ENCODE measurements around the gene BORCS6. TPM values are rescaled to one million over a fixed set of nuclear protein-coding genes. Genes with fewer than 3 reads are reported as not detected.

BORCS6 gene
- total and polyA plus RNA-seq, 2 of the 4 experiments (the other 2 are of a cell fraction): 2.7 to 3.3 TPM

- ChIA-PET CTCF (no interaction called here), POLR2A (ENCODE audit: unreplicated experiment) (no interaction called here)
- Histone ChIP-seq H3K14ac (replicated peaks; ENCODE audit: low read depth, low read length) (no peak overlapping the region), H2BK15ac (ENCODE audit: low read depth, low read length) (no peak overlapping the region), H3K4me2 (ENCODE audit: low read depth, low read length) (no peak overlapping the region), H2AK5ac (ENCODE audit: low read depth, low read length) (no peak overlapping the region), H3K79me1 (ENCODE audit: low read depth in 1 of 2, low read length in 2 of 2) (peaks cover 3 to 8% of the 10 kb centered on the region in 2 experiments; a peak in 2 of 4 replicates), H3K4ac (ENCODE audit: low read depth, low read length) (no peak overlapping the region), H4K5ac (ENCODE audit: low read depth, low read length) (no peak overlapping the region), H3K36me3 (ENCODE audit: control insufficient read depth, insufficient read depth, low read length) (peaks cover 67% of the 10 kb centered on the region), H2BK5ac (ENCODE audit: low read depth, low read length, poor library complexity, severe bottlenecking) (no peak overlapping the region), H2BK120ac (ENCODE audit: low read depth, low read length) (no peak overlapping the region), H4K20me1 (ENCODE audit: insufficient read depth, low read length) (peaks cover 3% of the 10 kb centered on the region), H3K23ac (ENCODE audit: low read depth, low read length) (no peak overlapping the region), H4K8ac (ENCODE audit: low read depth in 2 of 2, low read length in 2 of 2) (no peak overlapping the region), H3K27me3 (ENCODE audit: control insufficient read depth, insufficient read depth, low read length) (no peaks in the 10 kb centered on the region), H3K9me3 (ENCODE audit: control insufficient read depth, insufficient read depth, low read length) (no peaks in the 10 kb centered on the region), H2AK9ac (replicated peaks; ENCODE audit: low read depth, low read length, poor library complexity) (no peak overlapping the region), H4K91ac (ENCODE audit: insufficient read depth, low read depth, low read length) (no peak overlapping the region), H2BK20ac (ENCODE audit: low read depth, low read length) (no peak overlapping the region), H2AFZ (replicated peaks; ENCODE audit: low read length, poor library complexity) (no peak overlapping the region), H3K4me3 (ENCODE audit: insufficient read depth, low read depth, low read length) (no peak overlapping the region), H3K18ac (ENCODE audit: low read depth, low read length) (no peak overlapping the region), H3K56ac (ENCODE audit: extremely low read depth, insufficient read depth, low read length) (no peak overlapping the region), H3K9me1 (ENCODE audit: insufficient read depth, low read length) (peaks cover 3% of the 10 kb centered on the region; the same call in 1 of the 2 replicates), H3K4me1 (ENCODE audit: control insufficient read depth, insufficient read depth, low read length) (peaks cover 3% of the 10 kb centered on the region), H3K9ac (ENCODE audit: low read depth, low read length) (no peak overlapping the region), H3K27ac (ENCODE audit: insufficient read depth, low read length) (no peak overlapping the region)
- intact Hi-C loops (cut with micrococcal nuclease): no loop called here
- in situ Hi-C loops (cut with MboI; ENCODE audit: low sequenced_read_pairs): no loop called here
- no peak for TF ChIP-seq MAZ (IDR thresholded peaks at IDR 0.05; ENCODE audit: borderline replicate concordance, low read depth, low read length)
- TF ChIP-seq MXI1 (IDR thresholded peaks at IDR 0.05; ENCODE audit: borderline replicate concordance, low read depth, low read length): no peak
- no peak for TF ChIP-seq CTCF (conservative IDR thresholded peaks at IDR 0.05; ENCODE audit: low read depth, low read length)
- no peak for TF ChIP-seq ELK1 (IDR thresholded peaks at IDR 0.05; ENCODE audit: borderline replicate concordance, low read depth, low read length)
- TF ChIP-seq POLR2A (IDR thresholded peaks at IDR 0.05; ENCODE audit: low read depth, low read length): no peak
- no peak for TF ChIP-seq RCOR1 (IDR thresholded peaks at IDR 0.05; ENCODE audit: insufficient replicate concordance, low read length)
- no peak for TF ChIP-seq RFX5 (IDR thresholded peaks at IDR 0.05; ENCODE audit: low read depth, low read length)
- TF ChIP-seq MAFK (IDR thresholded peaks at IDR 0.05; ENCODE audit: low read depth, low read length): no peak
- TF ChIP-seq BHLHE40 (IDR thresholded peaks at IDR 0.05; ENCODE audit: low read depth, low read length): no peak
- TF ChIP-seq FOS (IDR thresholded peaks at IDR 0.05; ENCODE audit: low read depth, low read length): no peak
- no peak for TF ChIP-seq RAD21 (IDR thresholded peaks at IDR 0.05; ENCODE audit: low read length)
- TF ChIP-seq SMC3 (IDR thresholded peaks at IDR 0.05; ENCODE audit: low read depth, low read length): no peak
- TF ChIP-seq CHD1 (IDR thresholded peaks at IDR 0.05; ENCODE audit: low read depth, low read length): no peak
- TF ChIP-seq, protein P1, sequence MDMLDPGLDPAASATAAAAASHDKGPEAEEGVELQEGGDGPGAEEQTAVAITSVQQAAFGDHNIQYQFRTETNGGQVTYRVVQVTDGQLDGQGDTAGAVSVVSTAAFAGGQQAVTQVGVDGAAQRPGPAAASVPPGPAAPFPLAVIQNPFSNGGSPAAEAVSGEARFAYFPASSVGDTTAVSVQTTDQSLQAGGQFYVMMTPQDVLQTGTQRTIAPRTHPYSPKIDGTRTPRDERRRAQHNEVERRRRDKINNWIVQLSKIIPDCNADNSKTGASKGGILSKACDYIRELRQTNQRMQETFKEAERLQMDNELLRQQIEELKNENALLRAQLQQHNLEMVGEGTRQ (IDR thresholded peaks at IDR 0.05; ENCODE audit: low read depth, low read length): no peak
- TF ChIP-seq NFE2L2 (IDR thresholded peaks at IDR 0.05; ENCODE audit: low read depth, low read length): no peak
- TF ChIP-seq CEBPB (IDR thresholded peaks at IDR 0.05; ENCODE audit: low read depth, low read length): no peak
- ATAC-seq (ENCODE audit: low read depth) (no peak), DNase-seq (no peak)
- dilution Hi-C loops (cut with HindIII; ENCODE audit: low sequenced_read_pairs, unreplicated experiment): no loop called here
- 89% methylated on average over 5 of the region's 12 CpGs; no CpG with 5 or more reads in 1 of the 2 experiments for WGBS, 2 experiments (ENCODE audit: extremely low coverage in 2 of 2, insufficient read length in 1 of 2)
- no TSS peak for BruUV-seq (replicated peaks)
Observed at GRCh38 chr17:8145811-8146210, 44.2 kb downstream of the BORCS6 start.

All from IMR-90 (cell line).